ENCODE results near the gene ST7L.

The ST7L gene

GRCh38 chr1:112544751-112545150 lies 74.2 kb downstream of the ST7L start:
- no peak for DNase-seq

GRCh38 chr1:112544011-112544688 lies 74.8 kb downstream of the ST7L start:
- DNase-seq = peak; percentile 36

GRCh38 chr1:112542206-112542973 lies 76.6 kb downstream of the ST7L start:
- DNase-seq = no peak

GRCh38 chr1:112541299-112541698 lies 77.6 kb downstream of the ST7L start:
- DNase-seq = no peak

GRCh38 chr1:112540226-112540794 lies 78.6 kb downstream of the ST7L start:
- no peak for DNase-seq

GRCh38 chr1:112538883-112539282 lies 80.1 kb downstream of the ST7L start:
- DNase-seq = no peak

- no peak for DNase-seq
Observed at GRCh38 chr1:112537456-112537855, 81.5 kb downstream of the ST7L start.

GRCh38 chr1:112536561-112536960 lies 82.4 kb downstream of the ST7L start:
- no peak for DNase-seq

- no peak for DNase-seq
Observed at GRCh38 chr1:112533029-112533428, 85.9 kb downstream of the ST7L start.

GRCh38 chr1:112532064-112532463 lies 86.9 kb downstream of the ST7L start:
- no peak for DNase-seq

GRCh38 chr1:112530832-112531231 lies 88.1 kb downstream of the ST7L start:
- no peak for DNase-seq

GRCh38 chr1:112529301-112529700 lies 89.6 kb downstream of the ST7L start:
- no peak for DNase-seq

GRCh38 chr1:112528076-112528475 lies 90.9 kb downstream of the ST7L start:
- no peak for DNase-seq

- DNase-seq = peak; percentile 8
Observed at GRCh38 chr1:112527266-112528010, 91.5 kb downstream of the ST7L start.

GRCh38 chr1:112524986-112525385 lies 94.0 kb downstream of the ST7L start:
- DNase-seq = no peak

GRCh38 chr1:112524251-112524650 lies 94.7 kb downstream of the ST7L start:
- DNase-seq = no peak

GRCh38 chr1:112522621-112523020 lies 96.3 kb downstream of the ST7L start:
- peak; percentile 69 for DNase-seq

GRCh38 chr1:112520166-112520565 lies 98.8 kb downstream of the ST7L start:
- DNase-seq = no peak

GRCh38 chr1:112518186-112518585 lies 100.8 kb downstream of the ST7L start:
- no peak for DNase-seq

GRCh38 chr1:112517646-112518045 lies 101.3 kb downstream of the ST7L start:
- no peak for DNase-seq

- DNase-seq = no peak
Observed at GRCh38 chr1:112517231-112517630, 101.7 kb downstream of the ST7L start.

GRCh38 chr1:112516141-112516540 lies 102.8 kb downstream of the ST7L start:
- DNase-seq = no peak

GRCh38 chr1:112515311-112516009 lies 103.5 kb downstream of the ST7L start:
- no peak for DNase-seq
